GM21360 (cell line): ENCODE measurements around the gene MPHOSPH8.
"Not testable (repeated sequence)": the region's sequence is repeated elsewhere in the genome, so short reads cannot be mapped to it uniquely, and the experiment has no call there.

Experiments
- ATAC-seq: cut with Tn5 transposase; IDR thresholded peaks from one replicate; pipeline ENCODE4 v1.9.1; 2021; ENCODE audit warnings: mild to moderate bottlenecking, moderate library complexity; ENCODE audit not compliant: unreplicated experiment

MPHOSPH8 gene

GRCh38 chr13:19681517-19681916, 48.1 kb downstream of the MPHOSPH8 start:
- no peak for ATAC-seq

- no peak for ATAC-seq
Measured at GRCh38 chr13:19685034-19685433, 51.6 kb downstream of the MPHOSPH8 start.

- ATAC-seq, result no peak
Measured at GRCh38 chr13:19685437-19685836, 52.0 kb downstream of the MPHOSPH8 start.

- ATAC-seq, result not testable (repeated sequence)
Measured at GRCh38 chr13:19691447-19691846, 58.0 kb downstream of the MPHOSPH8 start.

GRCh38 chr13:19695428-19695827, 62.0 kb downstream of the MPHOSPH8 start:
- ATAC-seq, result no peak

GRCh38 chr13:19695829-19696228, 62.4 kb downstream of the MPHOSPH8 start:
- ATAC-seq, result no peak

- ATAC-seq, result not testable (repeated sequence)
Measured at GRCh38 chr13:19700963-19701362, 67.5 kb downstream of the MPHOSPH8 start.

- ATAC-seq, result not testable (repeated sequence)
Measured at GRCh38 chr13:19701619-19702018, 68.2 kb downstream of the MPHOSPH8 start.

GRCh38 chr13:19704256-19704655, 70.8 kb downstream of the MPHOSPH8 start:
- not testable (repeated sequence) for ATAC-seq

- not testable (repeated sequence) for ATAC-seq
Measured at GRCh38 chr13:19709039-19709438, 75.6 kb downstream of the MPHOSPH8 start.

- not testable (repeated sequence) for ATAC-seq
Measured at GRCh38 chr13:19709782-19710181, 76.3 kb downstream of the MPHOSPH8 start.

GRCh38 chr13:19713186-19713965, 79.9 kb downstream of the MPHOSPH8 start:
- no peak for ATAC-seq

- no peak for ATAC-seq
Measured at GRCh38 chr13:19720039-19720438, 86.6 kb downstream of the MPHOSPH8 start.
